ENCODE results near the gene MLX.
A peak's percentile ranks its signal among the peaks of the same experiment; 100 is the strongest.
"Not testable (repeated sequence)": the region's sequence is repeated elsewhere in the genome, so short reads cannot be mapped to it uniquely, and the experiment has no call there.

The MLX gene

DNA sequence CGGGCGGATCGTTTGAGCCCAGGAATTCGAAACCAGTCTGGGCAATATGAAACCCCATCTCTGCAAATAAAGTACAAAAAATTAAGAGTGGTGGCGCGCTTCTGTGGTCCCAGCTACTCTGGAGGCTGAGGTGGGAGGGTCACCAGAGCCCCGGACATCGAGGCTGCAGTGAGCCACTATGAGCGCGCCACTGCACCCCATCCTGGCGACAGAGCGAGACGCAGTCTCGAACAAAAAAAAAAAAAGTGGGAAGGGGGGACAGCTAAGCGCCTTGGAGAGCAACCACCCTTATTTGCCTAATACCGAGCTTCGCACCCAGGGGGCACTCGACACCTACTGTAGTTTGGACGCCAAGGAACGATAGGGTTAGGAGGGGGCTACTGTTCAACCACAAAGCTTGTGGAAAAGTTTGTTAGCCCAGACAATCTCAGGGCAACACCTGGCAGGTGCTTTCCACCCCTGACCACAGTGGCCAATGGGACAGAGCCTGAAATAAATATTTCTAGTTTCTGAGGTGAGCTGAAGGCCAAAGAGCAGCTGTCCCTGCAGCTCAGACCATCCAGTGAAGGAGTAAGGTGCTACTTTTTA, 11.5 kb downstream of the MLX start:
- DNase-seq (ENCODE audit: low read depth in 2 of 2, low spot score in 1 of 2): peak in 1 of 2 donors; percentile 27

DNA sequence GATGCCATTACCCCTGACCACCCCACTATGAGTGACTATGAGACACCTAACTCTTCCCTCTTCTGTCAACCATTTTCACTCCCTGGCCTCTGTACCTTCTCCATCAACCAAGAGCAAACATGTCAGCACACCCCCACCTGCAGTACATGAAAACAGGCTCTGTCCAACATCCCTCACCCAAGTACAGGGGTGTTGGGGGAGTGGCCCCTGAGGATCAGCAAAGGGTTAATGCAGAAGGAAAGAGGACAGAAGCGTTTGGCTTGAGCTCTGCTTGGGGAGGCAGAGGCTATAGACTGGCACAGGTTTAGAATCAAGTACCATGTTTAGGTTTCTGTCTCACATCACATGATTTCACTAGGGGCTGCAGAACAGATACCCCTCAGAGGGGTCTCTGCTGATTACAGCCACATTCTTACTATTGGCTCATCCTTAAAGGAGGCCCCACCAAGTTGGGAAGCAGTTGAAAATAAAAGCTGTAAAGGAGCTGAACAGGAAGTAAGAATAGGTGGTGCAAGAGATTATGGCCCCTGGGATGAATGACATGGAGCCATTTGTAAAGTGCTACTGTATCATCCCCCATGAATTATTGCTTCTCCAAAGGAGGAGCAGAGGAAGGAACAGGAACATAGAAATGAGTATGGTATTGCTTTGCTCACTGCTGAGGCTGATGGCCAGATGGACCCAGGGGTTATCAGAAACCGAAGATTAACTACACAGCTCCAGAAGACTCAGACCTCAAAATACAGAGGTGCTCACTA, 13.1 kb downstream of the MLX start:
- no peak for DNase-seq (ENCODE audit: low read depth in 2 of 2, low spot score in 1 of 2)

DNA sequence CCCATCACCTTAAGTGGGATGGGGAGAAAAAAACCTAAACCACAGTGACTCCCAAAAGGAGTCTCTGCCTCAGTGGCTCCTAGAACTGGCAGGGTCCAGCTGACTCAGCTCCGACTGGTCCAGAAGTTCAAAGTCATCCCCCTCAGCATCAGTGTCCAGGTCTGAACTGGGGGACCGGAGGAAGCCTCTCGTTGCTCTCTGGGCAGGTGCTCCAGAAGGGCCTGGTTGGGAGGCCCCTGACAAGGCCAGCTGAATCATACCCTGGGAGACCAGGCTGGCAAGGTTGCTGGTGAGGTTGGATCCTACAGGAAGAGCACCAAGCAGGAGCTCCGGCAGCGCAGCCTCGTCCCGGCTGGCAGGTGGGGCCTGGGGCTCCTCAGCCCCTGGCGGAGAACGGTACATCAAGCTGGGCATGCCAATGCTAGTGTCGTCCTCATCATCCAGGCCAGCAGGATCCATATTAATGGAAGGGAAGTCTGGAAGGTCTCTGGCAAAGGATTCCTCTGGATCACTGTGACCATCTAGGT, 14.9 kb downstream of the MLX start:
- DNase-seq (ENCODE audit: low read depth in 2 of 2, low spot score in 1 of 2): no peak

DNA sequence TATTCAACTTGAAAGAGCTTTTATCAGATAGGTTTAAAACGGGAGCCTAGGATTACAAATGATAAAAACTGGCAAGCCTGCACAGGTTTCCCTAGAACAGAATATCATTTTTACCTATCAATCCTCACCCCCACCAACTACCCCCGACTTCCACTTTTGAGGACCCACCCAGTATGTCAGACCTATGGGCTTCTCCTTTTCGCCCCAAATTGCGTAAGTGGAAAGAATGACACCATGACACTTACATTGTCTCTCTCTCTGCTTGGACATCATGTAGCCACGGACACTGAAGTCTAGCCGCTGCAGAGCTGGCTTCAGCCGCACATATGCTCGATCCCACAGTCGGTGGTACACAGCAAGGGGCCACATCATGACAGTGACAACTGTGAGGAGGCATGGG, 18.0 kb downstream of the MLX start:
- DNase-seq (ENCODE audit: low read depth in 2 of 2, low spot score in 1 of 2): no peak

DNA sequence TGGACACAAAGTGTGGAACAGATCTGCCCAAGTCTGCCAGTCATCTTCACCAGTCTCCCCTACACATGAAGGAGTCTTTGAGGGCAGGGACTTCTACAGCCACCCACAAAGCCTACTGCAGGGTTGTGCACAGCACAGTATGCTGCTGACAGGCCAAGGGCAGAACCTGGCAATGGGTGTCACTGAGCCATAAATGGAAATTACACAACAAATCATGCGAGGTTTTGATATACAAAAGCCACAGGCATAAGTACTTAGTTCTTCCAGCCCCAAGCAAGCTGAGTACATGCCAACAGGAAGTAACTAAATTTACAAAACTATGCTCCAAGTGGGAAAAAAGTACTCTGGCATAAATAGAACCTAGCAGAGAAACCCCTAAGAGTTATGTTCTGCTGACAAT, 18.5 kb downstream of the MLX start:
- DNase-seq (ENCODE audit: low read depth in 2 of 2, low spot score in 1 of 2): no peak

DNA sequence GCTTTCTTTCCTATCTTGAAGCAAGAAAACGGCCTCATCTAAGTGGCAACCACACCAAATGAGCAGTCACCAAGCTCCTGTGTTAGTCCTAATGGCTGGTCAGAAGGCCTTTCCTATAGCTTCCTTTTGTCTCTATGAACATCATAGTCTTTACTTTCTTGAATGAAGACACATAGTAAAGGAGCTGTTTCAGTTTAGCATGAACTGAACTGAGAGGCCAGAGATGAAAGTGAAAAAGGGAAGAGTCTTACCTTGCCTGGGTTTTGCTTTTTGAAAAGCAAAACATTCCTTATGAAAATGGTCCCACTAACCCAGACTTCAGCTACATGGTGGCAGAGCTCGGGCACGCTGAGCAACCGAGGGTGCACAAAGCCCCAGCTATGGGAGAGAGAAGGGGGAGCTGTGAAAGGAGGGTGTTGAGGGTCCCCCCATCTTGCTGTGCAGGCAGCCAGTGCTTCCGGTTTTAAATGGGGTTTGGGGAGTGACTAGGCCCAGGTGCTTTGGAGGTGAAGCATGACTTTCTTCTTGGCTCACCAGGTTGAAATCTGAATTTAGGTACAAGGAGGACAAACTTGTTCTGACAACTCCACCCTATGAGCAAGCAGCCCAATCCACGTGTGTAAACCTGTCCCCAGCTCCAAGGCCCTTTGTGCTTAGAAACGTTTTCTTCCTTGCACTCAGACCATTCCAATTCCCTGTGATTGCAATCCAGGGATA, 19.8 kb downstream of the MLX start:
- no peak for DNase-seq (ENCODE audit: low read depth in 2 of 2, low spot score in 1 of 2)

DNA sequence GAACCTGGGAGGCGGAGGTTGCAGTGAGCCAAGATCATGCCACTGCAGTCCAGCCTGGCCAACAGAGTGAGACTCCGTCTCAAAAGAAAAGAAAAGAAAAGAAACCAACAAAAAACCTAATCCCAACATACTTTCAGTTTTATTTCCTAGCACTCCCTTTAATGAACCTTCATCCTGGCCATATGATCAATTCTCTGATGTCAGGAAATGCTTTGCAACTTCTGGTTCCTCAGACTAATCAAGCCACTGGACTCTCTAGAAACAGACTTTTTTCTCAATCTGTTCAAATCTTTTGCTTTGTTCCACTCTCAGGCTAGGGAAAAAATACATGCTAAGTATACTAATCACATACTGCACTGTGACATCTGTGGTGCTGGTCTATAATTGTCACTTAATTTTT, 24.0 kb downstream of the MLX start:
- DNase-seq (ENCODE audit: low read depth in 2 of 2, low spot score in 1 of 2): no peak

DNA sequence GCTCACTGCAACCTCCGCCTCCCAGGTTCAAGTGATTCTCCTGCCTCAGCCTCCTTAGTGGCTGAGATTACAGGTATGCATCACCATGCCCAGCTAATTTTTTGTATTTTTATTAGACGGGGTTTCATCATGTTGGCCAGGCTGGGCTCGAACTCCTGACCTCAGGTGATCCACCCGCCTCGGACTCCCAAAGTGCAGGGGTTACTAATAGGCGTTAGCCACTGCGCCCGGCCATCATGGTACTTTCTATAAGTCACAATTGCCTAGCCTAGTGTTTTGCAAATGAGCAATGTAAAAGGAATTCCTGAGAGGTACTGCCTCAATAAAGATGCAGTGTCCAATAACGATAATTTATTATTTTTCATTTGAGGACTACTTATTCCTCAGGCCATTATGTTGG, 24.5 kb downstream of the MLX start:
- DNase-seq (ENCODE audit: low read depth in 2 of 2, low spot score in 1 of 2): no peak

DNA sequence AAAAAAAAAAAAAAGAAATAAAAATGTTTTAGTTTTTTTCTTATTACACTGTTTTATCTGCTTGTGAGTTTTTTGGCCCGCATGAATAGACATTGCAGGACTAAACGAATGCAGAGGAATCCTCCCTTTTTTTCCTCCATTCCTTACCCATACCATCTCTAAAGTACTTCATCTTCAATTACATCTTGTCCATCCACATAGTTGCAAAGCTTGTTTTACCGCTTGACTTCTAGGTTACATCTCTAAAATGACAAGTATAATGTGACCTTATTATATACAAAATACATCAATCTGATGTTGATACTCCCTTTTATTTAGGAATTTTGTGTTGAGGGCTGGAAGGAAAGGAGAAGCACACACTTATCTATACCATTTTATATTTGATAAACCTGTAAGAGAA, 29.5 kb downstream of the MLX start:
- DNase-seq (ENCODE audit: low read depth in 2 of 2, low spot score in 1 of 2): no peak

DNA sequence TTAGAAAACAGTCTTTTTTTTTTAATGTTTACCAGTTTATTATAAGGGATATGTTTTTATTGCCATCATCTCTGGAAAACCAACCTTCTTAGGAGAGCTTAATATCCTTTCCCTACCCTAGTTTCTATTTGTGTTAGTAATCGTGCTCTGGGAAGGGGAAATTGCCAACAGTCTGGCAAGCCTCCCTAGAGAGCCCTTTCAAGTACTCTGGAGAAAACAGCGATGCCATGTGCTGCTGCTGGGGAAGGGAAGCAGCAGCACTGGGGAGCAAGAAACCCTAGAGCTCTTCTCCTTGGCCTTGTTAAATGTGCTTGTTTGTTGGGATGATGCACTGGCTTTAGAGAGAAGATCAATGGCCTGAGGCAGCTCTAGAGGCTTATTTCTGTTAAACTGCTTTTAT, 32.0 kb downstream of the MLX start:
- DNase-seq (ENCODE audit: low read depth in 2 of 2, low spot score in 1 of 2): no peak

DNA sequence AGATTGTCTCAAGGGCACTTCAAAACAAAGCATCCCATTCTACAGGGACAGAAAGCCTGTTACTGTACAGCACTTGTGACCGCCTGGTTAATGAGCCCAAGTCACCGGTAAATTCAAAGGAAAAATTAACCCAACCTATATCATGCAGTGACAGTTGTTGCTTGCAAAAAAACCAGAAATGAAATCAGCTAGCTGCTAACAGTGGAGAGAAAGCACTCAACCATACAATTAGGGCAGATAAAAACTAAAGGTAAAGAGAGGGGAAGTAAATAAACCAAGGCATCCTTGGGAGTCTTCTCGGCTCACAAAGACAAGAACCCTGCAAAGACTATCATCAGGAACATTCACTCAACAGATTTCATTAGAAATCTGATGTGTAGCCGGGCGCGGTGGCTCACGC, 36.4 kb downstream of the MLX start:
- no peak for DNase-seq (ENCODE audit: low read depth in 2 of 2, low spot score in 1 of 2)

DNA sequence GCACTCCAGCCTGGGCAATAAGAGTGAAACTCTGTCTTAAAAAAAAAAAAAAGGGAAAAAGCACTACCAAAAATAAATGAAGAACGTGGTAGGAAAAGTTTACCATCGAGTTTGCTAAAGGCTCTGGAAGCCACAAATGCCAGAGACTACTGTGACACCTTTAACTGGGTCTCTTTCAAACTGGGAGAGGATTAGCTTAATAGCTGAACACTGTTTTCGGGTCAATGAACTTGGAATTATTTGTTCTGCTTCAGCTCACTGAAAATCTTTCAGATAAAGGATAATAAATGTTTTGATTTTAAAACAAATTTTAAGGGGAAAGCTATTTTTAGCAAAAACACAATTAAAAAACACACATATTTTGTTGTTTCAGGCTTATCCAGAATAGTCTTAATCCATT, 40.9 kb downstream of the MLX start:
- DNase-seq (ENCODE audit: low read depth in 2 of 2, low spot score in 1 of 2): no peak

DNA sequence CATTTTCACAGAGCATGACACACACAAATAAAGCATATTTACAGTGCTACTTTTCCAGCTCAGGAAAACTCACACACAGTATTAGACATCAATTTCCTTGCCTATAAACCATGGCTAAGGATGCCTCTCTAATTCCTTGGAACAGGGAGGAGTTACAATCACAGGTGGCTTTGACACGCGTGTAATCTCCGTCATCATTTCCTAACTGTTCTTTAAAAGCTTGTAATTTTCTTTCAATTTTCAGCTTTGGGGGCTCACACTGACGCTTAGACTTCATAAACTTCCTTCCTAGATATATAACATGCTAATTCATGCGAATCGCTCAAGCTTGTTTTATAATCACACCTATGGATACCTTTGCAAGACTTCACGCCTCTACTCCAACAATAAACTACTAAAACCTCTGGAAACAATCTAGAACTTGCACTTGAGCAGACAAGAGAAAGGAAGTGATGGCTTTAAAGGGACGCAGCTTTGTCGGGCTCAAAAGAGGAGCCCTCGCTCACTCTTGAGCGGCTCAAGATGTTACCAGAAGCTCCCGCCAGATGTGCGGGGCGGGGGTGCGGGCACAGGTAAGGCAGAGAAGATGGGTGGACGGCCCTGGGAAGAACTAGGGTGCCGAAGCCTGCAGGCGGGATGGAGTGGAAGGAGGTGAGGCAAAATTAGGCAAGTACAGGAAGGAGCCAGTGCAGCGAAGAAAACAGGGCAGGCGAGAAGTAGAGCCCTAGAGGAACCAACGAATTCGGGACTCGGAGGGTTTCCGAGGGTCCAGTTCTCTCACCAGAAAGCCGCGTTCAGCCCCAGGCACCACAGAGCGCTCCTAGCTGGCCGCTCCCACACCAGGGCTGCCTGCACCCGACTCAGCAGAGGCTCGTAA, 41.6 kb downstream of the MLX start:
- no peak for DNase-seq (ENCODE audit: low read depth in 2 of 2, low spot score in 1 of 2)

DNA sequence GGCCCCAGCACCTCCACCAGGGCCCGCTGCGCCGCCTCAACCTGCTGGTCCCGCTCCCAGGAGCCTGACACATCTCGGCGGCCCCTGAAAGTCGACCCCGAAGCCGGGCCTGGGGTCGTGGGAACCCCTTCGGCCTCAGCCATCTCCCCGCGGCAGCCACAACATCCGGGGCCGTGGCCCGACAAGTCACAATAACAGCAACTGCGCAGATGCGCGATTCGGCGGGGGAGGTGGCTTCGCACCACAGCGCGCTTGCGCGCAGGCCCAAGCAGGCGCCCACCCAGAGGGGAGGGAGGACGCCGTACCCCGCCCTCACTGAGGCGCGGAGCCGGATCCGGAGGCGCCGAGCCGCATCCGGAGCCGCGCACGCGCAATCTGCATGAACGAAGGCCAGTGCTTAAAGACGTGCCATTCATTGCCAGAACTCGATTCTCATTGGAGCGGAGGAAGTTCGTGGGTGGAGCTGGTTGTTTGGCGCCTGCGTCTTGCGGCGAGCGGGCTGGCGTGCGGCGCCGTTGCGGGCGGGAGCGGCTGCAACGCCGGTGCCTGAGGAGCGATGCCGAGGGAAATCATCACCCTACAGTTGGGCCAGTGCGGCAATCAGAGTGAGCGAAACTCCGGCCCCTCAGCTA, 42.4 kb downstream of the MLX start, which contains the start of the genes RETREG3 and TUBG1:
Gene RETREG3 (minus strand): TSS at position 193 of the 632 bp plus-strand sequence. CDS start 50 bp downstream, at position 143.
Gene TUBG1 (plus strand): TSS at position 502 of the 632 bp plus-strand sequence. CDS start 55 bp downstream, at position 557.
- DNase-seq (ENCODE audit: low read depth in 2 of 2, low spot score in 1 of 2): peak; percentile 96 to 98

DNA sequence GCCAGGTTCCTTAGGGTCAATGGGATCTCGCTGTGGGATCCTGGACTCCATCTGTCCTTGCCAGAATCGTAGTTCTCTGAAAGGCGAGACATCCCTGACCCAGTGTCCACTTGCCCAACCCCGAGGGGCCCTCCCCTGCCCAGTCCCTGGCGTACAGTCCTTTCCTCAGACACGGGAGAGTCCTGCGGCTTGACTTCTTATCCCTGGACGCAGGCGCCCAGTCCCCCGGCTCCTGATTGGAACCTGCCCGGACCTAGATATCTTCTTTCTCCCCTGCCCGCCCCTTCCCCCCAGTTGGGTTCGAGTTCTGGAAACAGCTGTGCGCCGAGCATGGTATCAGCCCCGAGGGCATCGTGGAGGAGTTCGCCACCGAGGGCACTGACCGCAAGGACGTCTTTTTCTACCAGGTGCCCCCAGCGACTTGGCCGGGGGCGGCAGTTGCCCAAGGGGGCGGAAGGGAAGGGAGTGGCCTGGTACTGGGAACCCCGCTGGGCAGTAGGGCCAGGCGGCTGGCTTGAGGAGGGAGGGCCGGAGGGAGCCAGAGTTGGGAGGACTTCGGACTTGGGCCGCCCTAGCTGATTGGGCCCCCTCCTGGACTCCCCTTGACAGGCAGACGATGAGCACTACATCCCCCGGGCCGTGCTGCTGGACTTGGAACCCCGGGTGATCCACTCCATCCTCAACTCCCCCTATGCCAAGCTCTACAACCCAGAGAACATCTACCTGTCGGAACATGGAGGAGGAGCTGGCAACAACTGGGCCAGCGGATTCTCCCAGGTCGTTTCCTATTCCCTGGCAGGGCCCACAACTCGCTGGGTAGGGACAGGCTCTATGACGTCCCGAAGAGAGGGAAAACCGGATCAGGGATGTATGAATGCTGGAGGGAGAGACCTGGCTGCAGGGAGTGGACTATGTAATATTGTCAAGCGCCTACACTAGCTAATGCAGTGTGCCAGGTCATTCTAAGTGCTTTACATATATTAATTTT, 43.2 kb downstream of the MLX start:
- DNase-seq (ENCODE audit: low read depth in 2 of 2, low spot score in 1 of 2): not testable (repeated sequence)

DNA sequence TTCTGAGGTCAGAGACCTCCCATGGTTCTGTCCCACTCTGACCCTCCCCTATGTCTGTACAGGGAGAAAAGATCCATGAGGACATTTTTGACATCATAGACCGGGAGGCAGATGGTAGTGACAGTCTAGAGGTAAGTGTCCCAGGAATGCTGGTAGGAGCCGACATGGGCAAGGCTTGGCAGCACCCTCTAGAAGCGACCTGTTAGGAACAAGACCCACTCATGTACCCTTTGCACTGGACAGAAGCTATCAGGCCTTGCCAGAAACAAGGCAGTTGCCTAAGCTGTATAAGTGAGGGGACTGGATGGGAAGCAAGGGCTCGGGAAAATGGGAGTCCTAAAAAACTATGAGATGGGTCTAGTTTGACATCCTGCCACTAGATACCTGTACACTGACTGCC, 45.1 kb downstream of the MLX start:
- DNase-seq (ENCODE audit: low read depth in 2 of 2, low spot score in 1 of 2): no peak

DNA sequence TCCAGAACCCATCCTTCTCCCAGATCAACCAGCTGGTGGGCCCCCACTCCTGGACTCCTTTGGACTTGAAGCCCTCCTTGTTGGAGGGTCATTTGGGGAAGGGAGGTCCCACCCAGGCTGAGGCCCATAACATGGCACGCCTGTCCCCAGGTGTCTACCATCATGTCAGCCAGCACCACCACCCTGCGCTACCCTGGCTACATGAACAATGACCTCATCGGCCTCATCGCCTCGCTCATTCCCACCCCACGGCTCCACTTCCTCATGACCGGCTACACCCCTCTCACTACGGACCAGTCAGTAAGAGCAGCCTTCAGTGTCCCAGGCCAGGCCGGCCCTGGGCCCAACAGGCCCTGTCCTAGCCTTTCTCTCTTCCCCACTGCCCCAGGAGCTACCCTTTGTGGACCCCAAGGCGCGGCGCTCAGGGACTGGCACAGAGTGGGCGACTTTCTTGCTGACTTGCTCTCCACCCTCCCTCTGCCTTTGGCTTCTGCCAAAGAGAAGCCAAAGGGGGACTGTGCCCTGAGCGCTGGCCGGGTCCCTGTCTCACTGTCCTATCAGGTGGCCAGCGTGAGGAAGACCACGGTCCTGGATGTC, 46.9 kb downstream of the MLX start:
- DNase-seq (ENCODE audit: low read depth in 2 of 2, low spot score in 1 of 2): no peak

DNA sequence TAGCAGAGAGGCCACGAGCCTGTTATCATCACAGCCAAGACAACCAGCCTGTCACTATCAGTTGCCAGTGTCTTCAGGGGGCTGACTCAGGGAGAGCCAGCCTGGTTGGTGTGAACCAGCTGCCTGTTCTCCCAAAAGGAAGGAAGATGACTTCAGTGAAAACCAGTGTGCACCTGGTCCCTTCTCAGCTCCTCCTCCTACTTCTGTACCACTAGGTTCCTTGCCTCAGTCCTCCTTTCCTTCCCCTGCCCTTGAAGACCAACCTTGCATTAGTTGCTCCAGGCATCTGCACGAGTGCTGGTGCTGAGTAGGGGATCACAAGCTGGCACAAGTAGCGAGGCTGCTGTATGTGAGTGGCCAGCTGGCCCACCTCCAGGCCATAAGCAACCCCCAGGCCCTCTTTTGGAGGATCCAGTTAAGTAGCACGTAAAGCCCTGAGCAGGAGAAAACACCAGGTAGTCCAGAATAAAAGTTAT, 51.1 kb downstream of the MLX start:
- DNase-seq (ENCODE audit: low read depth in 2 of 2, low spot score in 1 of 2): no peak
